ENCODE measurements around the gene RGL1. TPM values are rescaled to one million over a fixed set of nuclear protein-coding genes. Genes with fewer than 3 reads are reported as not detected.

Gene RGL1
- total RNA-seq, 1 experiment from 2014 or later = 0.91 TPM

GRCh38 chr1:183812686-183813569 lies 8.0 kb downstream of the RGL1 start:
- no peak for DNase-seq (ENCODE audit: low read depth)
- in situ Hi-C loops (cut with HindIII; ENCODE audit: low pct_unique_long_range_greater_than_20kb, low sequenced_read_pairs) = no loop called here

GRCh38 chr1:183814121-183814681 lies 9.3 kb downstream of the RGL1 start:
- DNase-seq (ENCODE audit: low read depth) = no peak
- in situ Hi-C loops (cut with HindIII; ENCODE audit: low pct_unique_long_range_greater_than_20kb, low sequenced_read_pairs) = no loop called here

- in situ Hi-C loops (cut with HindIII; ENCODE audit: low pct_unique_long_range_greater_than_20kb, low sequenced_read_pairs) = no loop called here
- no peak for DNase-seq (ENCODE audit: low read depth)
Observed at GRCh38 chr1:183816110-183816509, 11.2 kb downstream of the RGL1 start.

- no peak for DNase-seq (ENCODE audit: low read depth)
- in situ Hi-C loops (cut with HindIII; ENCODE audit: low pct_unique_long_range_greater_than_20kb, low sequenced_read_pairs) = no loop called here
Observed at GRCh38 chr1:183817576-183818288, 12.8 kb downstream of the RGL1 start.

GRCh38 chr1:183819059-183819458 lies 14.1 kb downstream of the RGL1 start:
- no peak for DNase-seq (ENCODE audit: low read depth)
- in situ Hi-C loops (cut with HindIII; ENCODE audit: low pct_unique_long_range_greater_than_20kb, low sequenced_read_pairs) = no loop called here

GRCh38 chr1:183821309-183821888 lies 16.5 kb downstream of the RGL1 start:
- DNase-seq (ENCODE audit: low read depth) = no peak
- in situ Hi-C loops (cut with HindIII; ENCODE audit: low pct_unique_long_range_greater_than_20kb, low sequenced_read_pairs) = no loop called here

- in situ Hi-C loops (cut with HindIII; ENCODE audit: low pct_unique_long_range_greater_than_20kb, low sequenced_read_pairs) = no loop called here
- DNase-seq (ENCODE audit: low read depth) = no peak
Observed at GRCh38 chr1:183821889-183822611, 17.1 kb downstream of the RGL1 start.

GRCh38 chr1:183824291-183824690 lies 19.4 kb downstream of the RGL1 start:
- in situ Hi-C loops (cut with HindIII; ENCODE audit: low pct_unique_long_range_greater_than_20kb, low sequenced_read_pairs) = no loop called here
- no peak for DNase-seq (ENCODE audit: low read depth)

GRCh38 chr1:183827801-183828200 lies 22.9 kb downstream of the RGL1 start:
- no peak for DNase-seq (ENCODE audit: low read depth)

GRCh38 chr1:183830389-183830788 lies 25.5 kb downstream of the RGL1 start:
- DNase-seq (ENCODE audit: low read depth) = no peak
- in situ Hi-C loops (cut with HindIII; ENCODE audit: low pct_unique_long_range_greater_than_20kb, low sequenced_read_pairs) = no loop called here

More at GRCh38 chr1:183827801-183828200, 22.9 kb downstream of the RGL1 start:
- in situ Hi-C loops (cut with HindIII; ENCODE audit: low pct_unique_long_range_greater_than_20kb, low sequenced_read_pairs) = no loop called here

- DNase-seq (ENCODE audit: low read depth) = no peak
- in situ Hi-C loops (cut with HindIII; ENCODE audit: low pct_unique_long_range_greater_than_20kb, low sequenced_read_pairs) = no loop called here
Observed at GRCh38 chr1:183831311-183831710, 26.4 kb downstream of the RGL1 start.

- DNase-seq (ENCODE audit: low read depth) = no peak
- in situ Hi-C loops (cut with HindIII; ENCODE audit: low pct_unique_long_range_greater_than_20kb, low sequenced_read_pairs) = no loop called here
Observed at GRCh38 chr1:183832459-183832858, 27.5 kb downstream of the RGL1 start.

- DNase-seq (ENCODE audit: low read depth) = no peak
- in situ Hi-C loops (cut with HindIII; ENCODE audit: low pct_unique_long_range_greater_than_20kb, low sequenced_read_pairs) = no loop called here
Observed at GRCh38 chr1:183834568-183834967, 29.6 kb downstream of the RGL1 start.

- no peak for DNase-seq (ENCODE audit: low read depth)
- in situ Hi-C loops (cut with HindIII; ENCODE audit: low pct_unique_long_range_greater_than_20kb, low sequenced_read_pairs) = no loop called here
Observed at GRCh38 chr1:183836598-183836997, 31.7 kb downstream of the RGL1 start.

- in situ Hi-C loops (cut with HindIII; ENCODE audit: low pct_unique_long_range_greater_than_20kb, low sequenced_read_pairs) = no loop called here
- no peak for DNase-seq (ENCODE audit: low read depth)
Observed at GRCh38 chr1:183837062-183837461, 32.1 kb downstream of the RGL1 start.

- in situ Hi-C loops (cut with HindIII; ENCODE audit: low pct_unique_long_range_greater_than_20kb, low sequenced_read_pairs) = no loop called here
- DNase-seq (ENCODE audit: low read depth) = no peak
Observed at GRCh38 chr1:183838221-183838620, 33.3 kb downstream of the RGL1 start.

- DNase-seq (ENCODE audit: low read depth) = no peak
- in situ Hi-C loops (cut with HindIII; ENCODE audit: low pct_unique_long_range_greater_than_20kb, low sequenced_read_pairs) = no loop called here
Observed at GRCh38 chr1:183840140-183840539, 35.2 kb downstream of the RGL1 start.

- DNase-seq (ENCODE audit: low read depth) = no peak
- in situ Hi-C loops (cut with HindIII; ENCODE audit: low pct_unique_long_range_greater_than_20kb, low sequenced_read_pairs) = no loop called here
Observed at GRCh38 chr1:183841550-183841949, 36.6 kb downstream of the RGL1 start.

Measured in Caki2 (cell line).